Hematopoietic multipotent progenitor cell treated with erythropoietin and hydrocortisone succinate and interleukin-3 and kit ligand, for 15 days (in vitro differentiated cells): Measurements from ENCODE around the gene FAM219B.
A peak's percentile ranks its signal among the peaks of the same experiment; 100 is the strongest.
"Not testable (repeated sequence)": the region's sequence is repeated elsewhere in the genome, so short reads cannot be mapped to it uniquely, and the experiment has no call there.

ENCODE experiments used
- DNase-seq: peaks from one replicate; pipeline ENCODE4 v3.0.0-alpha.2; 2015; ENCODE audit warnings: low spot score

FAM219B gene

GRCh38 chr15:74906450-74907162 lies at the start of gene FAM219B:
FAM219B (minus strand) TSS chr15:74906851; CDS start chr15:74906800, 51 bp downstream.
- peak; percentile 84 for DNase-seq

GRCh38 chr15:74955796-74956647 lies 49.4 kb upstream of the FAM219B start:
- DNase-seq, result peak; percentile 46

- no peak for DNase-seq
Measured at GRCh38 chr15:74955017-74955416, 48.4 kb upstream of the FAM219B start.

GRCh38 chr15:74954515-74954914 lies 47.9 kb upstream of the FAM219B start:
- DNase-seq, result peak; percentile 78

GRCh38 chr15:74951006-74951405 lies 44.4 kb upstream of the FAM219B start:
- DNase-seq, result no peak

GRCh38 chr15:74950078-74950908 lies 43.6 kb upstream of the FAM219B start:
- peak; percentile 79 for DNase-seq

- peak; percentile 95 for DNase-seq
Measured at GRCh38 chr15:74937590-74938371, 31.1 kb upstream of the FAM219B start, which contains the start of gene COX5A. COX5A (minus strand) TSS chr15:74938073; CDS start chr15:74938014, 59 bp downstream.

GRCh38 chr15:74937272-74937589 lies 30.6 kb upstream of the FAM219B start:
- no peak for DNase-seq

GRCh38 chr15:74935193-74935592 lies 28.5 kb upstream of the FAM219B start:
- not testable (repeated sequence) for DNase-seq

- no peak for DNase-seq
Measured at GRCh38 chr15:74933573-74933972, 26.9 kb upstream of the FAM219B start.

GRCh38 chr15:74928771-74929198 lies 22.1 kb upstream of the FAM219B start:
- DNase-seq, result no peak

- DNase-seq, result no peak
Measured at GRCh38 chr15:74924525-74924924, 17.9 kb upstream of the FAM219B start.

GRCh38 chr15:74920456-74920855 lies 13.8 kb upstream of the FAM219B start:
- DNase-seq, result no peak

GRCh38 chr15:74917676-74918075 lies 11.0 kb upstream of the FAM219B start:
- DNase-seq, result no peak

- not testable (repeated sequence) for DNase-seq
Measured at GRCh38 chr15:74913799-74914198, 7.1 kb upstream of the FAM219B start.

GRCh38 chr15:74913041-74913440 lies 6.4 kb upstream of the FAM219B start:
- DNase-seq, result peak; percentile 22

- DNase-seq, result no peak
Measured at GRCh38 chr15:74908635-74909034, 2.0 kb upstream of the FAM219B start.

GRCh38 chr15:74907163-74907870 lies 666 bp upstream of the FAM219B start:
- DNase-seq, result peak; percentile 43

- DNase-seq, result peak; percentile 19
Measured at GRCh38 chr15:74906067-74906449, 593 bp downstream of the FAM219B start.

- no peak for DNase-seq
Measured at GRCh38 chr15:74904190-74904805, 2.4 kb downstream of the FAM219B start.
